HG03108 (cell line): ENCODE measurements around the gene PCMTD2.

Experiments
- ATAC-seq: cut with Tn5 transposase; IDR thresholded peaks from one replicate; pipeline ENCODE4 v1.9.1; 2021; ENCODE audit warnings: moderate library complexity; ENCODE audit not compliant: unreplicated experiment

Gene PCMTD2

GRCh38 chr20:64254571-64255360 lies 782 bp upstream of the PCMTD2 start:
- no peak for ATAC-seq

DNA sequence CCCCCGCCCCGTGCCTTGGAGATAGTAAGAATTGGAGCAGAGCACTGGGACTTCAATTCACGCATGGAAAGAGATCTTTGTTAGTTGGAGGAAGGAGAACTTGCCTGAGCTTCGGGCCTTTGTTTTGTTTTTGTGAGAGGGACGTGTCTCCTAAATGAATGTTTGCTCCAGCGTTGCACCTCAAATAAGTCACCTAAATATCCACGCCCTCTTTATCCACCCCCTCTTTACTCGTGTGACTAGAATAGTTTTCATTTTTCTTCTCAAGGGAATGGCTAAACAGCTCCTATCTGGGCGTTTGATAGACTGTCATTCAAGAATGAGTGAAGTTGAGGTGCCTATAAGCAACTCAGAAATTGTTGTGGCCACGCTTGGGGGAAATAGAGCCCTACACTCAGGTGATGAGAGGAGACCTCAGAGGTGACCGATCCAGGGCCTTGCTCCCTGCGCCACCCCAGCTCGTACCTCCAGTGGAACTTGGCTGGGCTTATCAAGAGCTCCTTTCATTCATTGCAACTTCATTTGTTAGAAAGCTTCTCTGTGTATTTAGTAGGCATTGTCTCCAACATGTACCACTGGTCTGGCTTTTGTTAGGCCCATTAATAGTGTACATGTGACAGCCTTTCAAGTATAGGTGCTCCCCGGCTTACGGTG lies 861 bp downstream of the PCMTD2 start:
- ATAC-seq, result no peak

- ATAC-seq, result no peak
These were observed 1.7 kb downstream of the PCMTD2 start for GRCh38 chr20:64257107-64257757.

DNA sequence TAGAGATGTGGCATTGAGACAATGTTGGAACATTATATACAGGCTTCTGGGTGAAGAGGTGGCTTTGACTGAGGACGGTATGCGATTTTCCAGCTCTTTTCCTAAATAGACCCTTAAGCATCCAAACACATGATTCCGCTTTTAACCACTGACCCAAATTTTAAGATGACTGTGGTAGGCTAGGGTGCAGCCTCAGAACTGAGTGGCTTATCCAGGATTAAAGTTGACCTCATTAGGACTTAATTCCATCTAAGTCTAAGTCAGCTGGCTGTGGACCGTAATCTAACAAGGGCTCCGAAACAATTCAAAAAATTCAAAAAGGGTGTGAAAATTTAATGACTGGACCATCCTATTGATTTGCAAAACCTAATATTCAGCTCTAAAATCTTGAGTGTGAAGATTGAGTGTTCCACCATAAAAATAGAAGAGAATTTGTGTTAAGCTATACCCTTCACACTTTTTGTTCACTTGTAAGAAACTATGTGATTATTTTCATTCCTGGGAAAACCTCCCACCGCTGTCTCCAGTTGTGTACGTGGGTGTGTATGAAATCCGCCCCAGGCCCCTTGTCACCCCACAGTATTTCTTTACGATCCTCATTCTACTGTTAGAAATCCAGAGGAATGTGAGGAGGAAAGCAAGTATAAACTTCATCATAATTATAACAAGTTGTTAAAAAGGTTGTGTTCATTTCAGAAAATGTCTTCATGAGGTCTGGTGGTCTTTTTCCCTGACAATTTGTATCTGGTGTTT lies 2.7 kb downstream of the PCMTD2 start:
- ATAC-seq, result no peak

GRCh38 chr20:64260239-64260638 lies 4.7 kb downstream of the PCMTD2 start:
- ATAC-seq, result no peak

GRCh38 chr20:64261138-64261537 lies 5.6 kb downstream of the PCMTD2 start:
- ATAC-seq, result no peak

DNA sequence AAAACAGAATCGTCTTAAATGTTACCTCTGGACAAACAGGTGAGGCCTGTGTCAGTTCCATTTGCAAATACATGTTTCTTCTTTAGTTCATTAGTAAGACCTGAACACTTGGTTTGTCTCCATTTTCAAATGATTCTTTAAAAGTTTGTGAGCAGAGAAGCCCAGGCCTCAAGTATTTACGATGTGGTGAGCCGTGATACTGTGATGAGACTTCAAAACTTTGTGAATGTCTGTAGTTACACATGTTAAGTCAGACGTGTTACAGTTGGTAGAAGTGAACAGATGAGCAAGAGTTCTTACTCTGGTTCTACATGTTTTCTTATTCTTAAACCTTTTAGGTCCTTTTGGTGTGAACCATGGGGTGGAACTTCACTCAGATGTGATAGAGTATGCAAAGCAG lies 8.5 kb downstream of the PCMTD2 start:
- ATAC-seq, result no peak

DNA sequence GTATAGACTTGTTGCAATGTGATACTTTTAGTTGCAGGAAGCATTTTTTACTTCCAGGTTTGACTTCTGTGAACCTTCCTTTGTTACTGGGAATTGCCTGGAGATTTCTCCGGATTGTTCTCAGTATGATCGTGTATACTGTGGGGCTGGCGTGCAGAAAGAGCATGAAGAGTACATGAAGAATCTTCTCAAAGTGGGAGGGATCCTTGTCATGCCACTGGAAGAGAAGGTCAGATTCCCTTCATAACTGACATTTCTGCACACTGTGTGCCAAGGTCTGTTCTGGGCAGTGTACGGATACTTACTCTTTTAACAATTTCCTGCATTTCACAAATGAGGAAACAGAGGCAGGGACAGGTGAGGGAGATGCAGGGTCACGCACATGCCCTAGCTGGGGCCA lies 9.7 kb downstream of the PCMTD2 start:
- no peak for ATAC-seq

DNA sequence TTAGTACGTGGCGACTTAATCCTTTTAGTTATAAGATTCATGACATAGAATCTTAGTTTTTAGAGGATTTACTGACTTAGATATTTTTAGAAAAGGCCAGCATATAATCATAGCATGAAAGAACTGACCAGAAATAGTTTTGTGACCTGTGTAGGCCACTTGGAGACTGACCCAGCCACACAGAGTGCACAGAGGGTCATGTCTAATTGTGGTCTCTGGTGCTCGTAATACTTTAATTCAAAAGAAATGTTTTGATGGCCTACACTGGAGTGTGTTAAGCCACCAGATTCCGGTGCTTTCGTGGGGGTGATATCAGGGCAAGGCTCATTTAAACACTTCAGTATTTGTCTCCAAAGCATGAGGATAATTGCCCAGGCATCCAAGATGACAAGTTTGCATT lies 11.4 kb downstream of the PCMTD2 start:
- no peak for ATAC-seq

GRCh38 chr20:64268174-64268573 lies 12.6 kb downstream of the PCMTD2 start:
- ATAC-seq, result no peak

DNA sequence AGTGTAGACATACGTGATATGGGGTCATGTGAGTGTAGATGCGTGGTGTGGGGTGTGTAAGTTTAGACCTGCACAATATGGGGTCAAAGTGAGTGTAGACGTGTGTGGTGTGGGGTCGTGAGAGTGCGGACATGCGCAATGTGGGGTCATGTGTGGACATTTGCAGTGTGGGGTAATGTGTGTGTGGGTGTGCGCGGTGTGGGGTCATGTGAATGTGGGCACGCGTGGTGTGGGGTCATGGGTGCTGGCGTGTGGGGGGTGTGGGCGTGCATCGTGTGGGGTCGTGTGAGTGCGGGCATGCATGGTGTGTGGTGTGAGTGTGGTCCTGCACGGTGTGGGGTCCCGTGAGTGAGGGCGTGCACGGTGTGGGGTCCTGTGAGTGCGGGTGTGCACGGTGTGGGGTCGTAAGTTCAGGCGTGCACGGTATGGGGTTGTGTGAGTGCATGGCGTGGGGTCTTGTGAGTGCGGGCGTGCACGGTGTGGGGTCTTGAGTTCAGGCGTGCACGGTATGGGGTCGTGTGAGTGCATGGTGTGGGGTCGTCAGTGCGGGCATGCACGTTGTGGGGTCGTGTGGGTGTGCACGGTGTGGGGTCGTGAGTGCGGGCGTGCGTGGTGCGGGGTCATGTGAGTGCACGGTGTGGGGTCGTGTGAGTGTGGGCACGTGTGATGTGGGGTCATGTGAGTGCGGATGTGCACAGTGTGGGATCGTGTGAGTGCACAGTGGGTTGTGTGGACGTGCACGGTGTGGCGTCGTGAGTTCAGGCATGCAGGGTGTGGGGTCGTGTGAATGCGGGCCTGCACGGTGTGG lies 14.3 kb downstream of the PCMTD2 start:
- ATAC-seq, result no peak

DNA sequence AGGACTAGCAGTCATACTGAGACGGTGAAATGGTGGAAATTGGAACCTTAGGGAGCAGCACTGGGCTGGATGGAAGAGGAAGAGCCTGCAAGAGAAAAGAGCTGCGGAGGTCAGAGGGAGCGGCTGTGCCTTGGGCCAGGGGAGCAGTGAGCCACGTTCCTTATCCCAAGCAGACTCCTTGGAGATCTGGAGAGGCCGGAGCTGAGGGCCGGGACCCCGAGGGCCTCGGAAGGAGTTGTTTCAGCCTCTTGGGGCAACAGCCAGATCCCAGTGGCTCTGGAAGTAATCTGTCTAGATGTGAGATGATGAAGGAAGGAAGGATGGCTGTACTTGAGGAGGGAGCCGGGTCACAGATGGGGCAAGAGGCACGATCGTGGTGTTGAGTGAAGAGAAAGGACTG lies 16.1 kb downstream of the PCMTD2 start:
- no peak for ATAC-seq

DNA sequence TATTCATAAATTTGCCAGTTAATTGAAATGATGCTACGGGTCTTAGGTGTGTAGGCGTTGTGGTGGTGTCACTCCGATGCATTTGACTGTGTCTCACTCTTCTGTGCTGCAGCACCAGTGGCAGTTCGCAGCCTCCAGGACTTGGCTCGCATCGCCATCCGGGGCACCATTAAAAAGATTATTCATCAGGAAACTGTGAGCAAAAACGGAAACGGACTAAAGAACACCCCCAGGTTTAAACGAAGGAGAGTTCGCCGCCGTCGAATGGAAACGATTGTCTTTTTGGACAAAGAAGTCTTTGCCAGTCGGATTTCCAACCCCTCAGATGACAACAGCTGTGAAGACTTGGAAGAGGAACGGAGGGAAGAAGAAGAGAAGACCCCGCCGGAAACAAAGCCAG lies 17.6 kb downstream of the PCMTD2 start:
- no peak for ATAC-seq

DNA sequence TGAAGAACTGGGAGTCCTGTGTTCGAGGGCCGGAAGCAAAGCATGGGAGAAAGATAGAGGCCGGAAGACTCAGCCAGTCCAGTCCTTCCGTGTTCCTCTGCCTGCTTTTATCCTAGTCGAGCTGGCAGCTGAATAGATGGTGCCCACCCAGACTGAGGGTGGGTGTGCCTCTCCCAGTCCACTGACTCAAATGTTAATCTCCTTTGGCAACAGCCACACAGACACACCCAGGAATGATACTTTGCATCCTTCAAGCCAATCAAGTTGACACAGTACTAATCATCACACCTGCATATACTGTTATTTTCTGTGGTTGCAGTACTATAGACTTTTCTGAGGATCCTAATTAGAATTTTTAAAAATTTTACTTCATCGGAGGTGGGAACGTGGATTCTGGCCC lies 21.3 kb downstream of the PCMTD2 start:
- no peak for ATAC-seq

GRCh38 chr20:64277571-64278316 lies 22.2 kb downstream of the PCMTD2 start:
- no peak for ATAC-seq

GRCh38 chr20:64278317-64278681 lies 22.8 kb downstream of the PCMTD2 start:
- no peak for ATAC-seq

DNA sequence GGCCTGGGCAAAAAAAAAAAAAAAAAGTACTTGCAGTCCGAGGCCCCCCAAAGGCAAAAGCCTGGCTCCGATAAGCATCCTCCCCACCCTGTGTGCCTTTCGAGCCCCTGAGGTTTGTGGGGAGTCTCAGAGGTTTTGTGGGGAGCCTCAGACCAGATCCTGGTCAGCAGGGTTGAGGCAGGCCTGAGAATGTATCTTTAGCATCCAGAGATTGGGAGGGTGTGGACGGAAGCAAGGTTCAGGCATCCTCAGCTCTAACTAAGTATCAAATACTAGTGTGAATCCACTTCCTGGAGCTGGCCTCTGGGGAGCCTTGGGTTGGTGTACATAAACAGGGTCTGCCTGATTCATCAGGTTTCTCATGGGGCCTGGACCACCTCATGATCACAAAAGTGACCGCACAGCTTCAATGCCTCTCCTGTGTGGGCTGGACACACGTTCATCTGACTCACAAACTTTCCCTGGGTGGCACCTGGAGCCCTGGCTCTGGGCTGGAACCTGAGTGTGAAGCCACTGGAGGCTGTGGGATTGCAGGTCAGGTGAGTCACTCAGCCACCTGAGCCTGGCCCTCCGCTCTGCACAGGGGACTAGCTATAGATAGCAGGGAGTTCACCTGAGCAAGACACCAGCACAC lies 24.4 kb downstream of the PCMTD2 start:
- ATAC-seq, result no peak

- ATAC-seq, result no peak
These were observed 24.9 kb downstream of the PCMTD2 start for GRCh38 chr20:64280460-64280843.

- no peak for ATAC-seq
These were observed 28.1 kb downstream of the PCMTD2 start for GRCh38 chr20:64283646-64284045.
